Measurements from ENCODE around the gene GABRB2.

GRCh38 chr5:161378701-161379100 is 167.8 kb downstream of the GABRB2 start:
- TF ChIP-seq CTCF (IDR thresholded peaks at IDR 0.05; ENCODE audit: insufficient read depth, low read length, poor library complexity, severe bottlenecking) (no peak), EZH2phosphoT487 (conservative IDR thresholded peaks at IDR 0.05; ENCODE audit: low read length) (no peak)

Data from SU-DHL-6 (cell line).